IMR-90 (cell line): ENCODE measurements around the gene NKAIN2. TPM values are rescaled to one million over a fixed set of nuclear protein-coding genes. Genes with fewer than 3 reads are reported as not detected.

ENCODE experiments used
- ATAC-seq: fragments of 200-7000 bp; cut with Tn5 transposase; 2 replicates; pipeline ENCODE4 v1.9.1; 2020; ENCODE audit warnings: low read depth, mild to moderate bottlenecking, moderate library complexity
- BruUV-seq: library from RNA; stranded (reverse); fragments of 400-500 nt; replicated peaks from 2 replicates; lab custom pipeline; 2021; lab: Mats Ljungman, UMichigan
- CTCF ChIA-PET: fragments of 300-600 bp; formaldehyde crosslinking; extraction: SDS; loops from one replicate; lab custom pipeline; 2021; ENCODE audit warnings: antibody characterized with exemption; lab: Yijun Ruan, JAX
- POLR2A ChIA-PET: fragments of 300-600 bp; sonication (Branson Sonifier 250); formaldehyde crosslinking; loops from one replicate; lab custom pipeline; 2022; ENCODE audit warnings: antibody characterized with exemption; ENCODE audit not compliant: unreplicated experiment; lab: Charles Lee
- DNase-seq: peaks from one replicate; pipeline ENCODE4 v3.0.0; 2013
- H2AFZ ChIP-seq: replicated peaks from 2 replicates; pipeline ENCODE3; 2013; ENCODE audit warnings: low read length, mild to moderate bottlenecking; ENCODE audit not compliant: poor library complexity
- H2AK5ac ChIP-seq: 2 replicates; pipeline ENCODE4 v1.6.1; 2013; ENCODE audit warnings: low read depth, low read length, inconsistent platforms
- H2AK9ac ChIP-seq: replicated peaks from 2 replicates; pipeline ENCODE3; 2013; ENCODE audit warnings: mild to moderate bottlenecking, low read depth, low read length, moderate library complexity; ENCODE audit not compliant: poor library complexity
- H2BK120ac ChIP-seq: 2 replicates; pipeline ENCODE4 v1.6.1; 2013; ENCODE audit warnings: low read depth, low read length, inconsistent platforms
- H2BK15ac ChIP-seq: 3 replicates; pipeline ENCODE4 v1.6.1; 2013; ENCODE audit warnings: low read depth, low read length, inconsistent platforms
- H2BK20ac ChIP-seq: 2 replicates; pipeline ENCODE4 v1.6.1; 2013; ENCODE audit warnings: low read depth, mild to moderate bottlenecking, inconsistent platforms, low read length, moderate library complexity
- H2BK5ac ChIP-seq: 2 replicates; pipeline ENCODE4 v1.6.1; 2013; ENCODE audit warnings: mild to moderate bottlenecking, low read depth, low read length, inconsistent platforms; ENCODE audit not compliant: poor library complexity, severe bottlenecking
- H3K14ac ChIP-seq: replicated peaks from 2 replicates; pipeline ENCODE4 v1.6.1; 2013; ENCODE audit warnings: low read depth, low read length, inconsistent platforms
- H3K18ac ChIP-seq: 2 replicates; pipeline ENCODE4 v1.6.1; 2013; ENCODE audit warnings: low read depth, low read length, control low read depth
- H3K23ac ChIP-seq: 2 replicates; pipeline ENCODE4 v1.6.1; 2013; ENCODE audit warnings: low read depth, low read length, inconsistent platforms
- H3K27ac ChIP-seq: 2 replicates; pipeline ENCODE4 v1.5.1; 2013; ENCODE audit warnings: mild to moderate bottlenecking, control low read depth, low read length; ENCODE audit not compliant: insufficient read depth
- H3K27me3 ChIP-seq: 2 replicates; pipeline ENCODE4 v1.6.1; 2013; ENCODE audit warnings: low read length; ENCODE audit not compliant: control insufficient read depth, insufficient read depth
- H3K36me3 ChIP-seq: 2 replicates; pipeline ENCODE4 v1.6.1; 2013; ENCODE audit warnings: low read length, mixed read lengths; ENCODE audit not compliant: control insufficient read depth, insufficient read depth
- H3K4ac ChIP-seq: 2 replicates; pipeline ENCODE4 v1.6.1; 2013; ENCODE audit warnings: low read depth, low read length, inconsistent platforms
- H3K4me1 ChIP-seq: 2 replicates; pipeline ENCODE4 v1.6.1; 2013; ENCODE audit warnings: low read length, mixed read lengths; ENCODE audit not compliant: control insufficient read depth, insufficient read depth
- H3K4me2 ChIP-seq: 2 replicates; pipeline ENCODE4 v1.6.1; 2013; ENCODE audit warnings: low read depth, mild to moderate bottlenecking, control low read depth, low read length, moderate library complexity
- H3K4me3 ChIP-seq: 2 replicates; pipeline ENCODE4 v1.5.1; 2013; ENCODE audit warnings: low read depth, mild to moderate bottlenecking, control low read depth, low read length, moderate library complexity; ENCODE audit not compliant: insufficient read depth
- H3K56ac ChIP-seq: 2 replicates; pipeline ENCODE4 v1.6.1; 2013; ENCODE audit warnings: low read length, inconsistent platforms; ENCODE audit not compliant: insufficient read depth; ENCODE audit errors: extremely low read depth
- H3K79me1 ChIP-seq, 2 experiments: 2 replicates each; pipeline ENCODE4 v1.6.1; 2013; ENCODE audit warnings: low read length in 2 of 2, inconsistent platforms in 1 of 2, low read depth in 1 of 2
- H3K9ac ChIP-seq: 2 replicates; pipeline ENCODE4 v1.6.1; 2013; ENCODE audit warnings: low read depth, low read length, control low read depth
- H3K9me1 ChIP-seq: 2 replicates; pipeline ENCODE4 v1.6.1; 2013; ENCODE audit warnings: low read length, inconsistent platforms; ENCODE audit not compliant: insufficient read depth
- H3K9me3 ChIP-seq: 2 replicates; pipeline ENCODE4 v1.6.1; 2013; ENCODE audit warnings: low read length; ENCODE audit not compliant: control insufficient read depth, insufficient read depth
- H4K20me1 ChIP-seq: 2 replicates; pipeline ENCODE4 v1.6.1; 2013; ENCODE audit warnings: low read length, inconsistent platforms; ENCODE audit not compliant: insufficient read depth
- H4K5ac ChIP-seq: 2 replicates; pipeline ENCODE4 v1.6.1; 2013; ENCODE audit warnings: mild to moderate bottlenecking, low read depth, low read length, control low read depth
- H4K8ac ChIP-seq, 2 experiments: 2 replicates each; pipeline ENCODE4 v1.6.1; 2013; ENCODE audit warnings: low read depth in 2 of 2, low read length in 2 of 2, control low read depth in 1 of 2, inconsistent platforms in 1 of 2
- H4K91ac ChIP-seq: 2 replicates; pipeline ENCODE4 v1.6.1; 2013; ENCODE audit warnings: low read depth, low read length, inconsistent platforms; ENCODE audit not compliant: insufficient read depth
- CHD1 ChIP-seq: IDR thresholded peaks from 2 replicates; pipeline ENCODE4 v1.6.1; 2012; ENCODE audit warnings: low read depth, low read length, improper control_type of control experiment
- MAFK ChIP-seq: IDR thresholded peaks from 2 replicates; pipeline ENCODE4 v1.6.1; 2012; ENCODE audit warnings: low read depth, low read length, improper control_type of control experiment
- MAZ ChIP-seq: IDR thresholded peaks from 2 replicates; pipeline ENCODE4 v1.6.1; 2012; ENCODE audit warnings: low read depth, mild to moderate bottlenecking, low read length, improper control_type of control experiment, moderate library complexity, borderline replicate concordance
- MXI1 ChIP-seq: IDR thresholded peaks from 2 replicates; pipeline ENCODE4 v1.6.1; 2012; ENCODE audit warnings: low read depth, mild to moderate bottlenecking, low read length, moderate library complexity, borderline replicate concordance
- NFE2L2 ChIP-seq: fragments of 150-350 bp; IDR thresholded peaks from 2 replicates; pipeline ENCODE4 v1.6.1; 2016; ENCODE audit warnings: low read depth, mild to moderate bottlenecking, low read length
- POLR2A ChIP-seq: IDR thresholded peaks from 2 replicates; pipeline ENCODE4 v1.6.1; 2012; ENCODE audit warnings: mild to moderate bottlenecking, low read depth, low read length
- RCOR1 ChIP-seq: IDR thresholded peaks from 2 replicates; pipeline ENCODE4 v1.6.1; 2012; ENCODE audit warnings: mild to moderate bottlenecking, low read length, improper control_type of control experiment; ENCODE audit not compliant: insufficient replicate concordance
- RFX5 ChIP-seq: IDR thresholded peaks from 2 replicates; pipeline ENCODE4 v1.8.0; 2012; ENCODE audit warnings: low read depth, mild to moderate bottlenecking, low read length, moderate library complexity
- SMC3 ChIP-seq: fragments of 150-350 bp; IDR thresholded peaks from 2 replicates; pipeline ENCODE4 v1.6.1; 2016; ENCODE audit warnings: low read depth, mild to moderate bottlenecking, antibody characterized with exemption, low read length, moderate library complexity
- WGBS, 2 experiments: methylation state at CpG; one replicate each; pipeline versions ENCODE4 v1.1.5 to v1.1.7; 2013; ENCODE audit warnings: missing lambda C conversion rate in 2 of 2; ENCODE audit not compliant: insufficient read length in 1 of 2; ENCODE audit errors: extremely low coverage in 2 of 2; 5-methylcytosine and 5-hydroxymethylcytosine counted together
- dilution Hi-C: fragments of 300-500 bp; cut with HindIII; formaldehyde crosslinking; loops from one replicate; pipeline ENCODE4 v1.14.3; 2018; ENCODE audit warnings: low sequenced_read_pairs; ENCODE audit not compliant: unreplicated experiment
- in situ Hi-C: fragments of 300-500 bp; cut with MboI; formaldehyde crosslinking; loops from 3 replicates; pipeline ENCODE4 v1.14.3; 2019; ENCODE audit warnings: low sequenced_read_pairs, inconsistent platforms, mixed read lengths
- intact Hi-C: fragments of 100-400 bp; cut with micrococcal nuclease; formaldehyde crosslinking; loops from 2 replicates; pipeline ENCODE4 v1.10.0; 2022
- polyA plus RNA-seq, 3 experiments: library from polyadenylated mRNA; depleted of rRNA; stranded (reverse); fragments of >200 nt; gene quantifications; 2 replicates each; pipeline ENCODE4 v1.2.3, GENCODE V29; 2012; ENCODE audit warnings: low replicate concordance in 1 of 3
- total RNA-seq: library from RNA; depleted of rRNA; stranded (reverse); fragments of >200 nt; gene quantifications from 2 replicates; pipeline ENCODE4 v1.2.3, GENCODE V29; 2012

The NKAIN2 gene
- total and polyA plus RNA-seq, 2 of the 4 experiments (the other 2 are of a cell fraction): not detected

DNA sequence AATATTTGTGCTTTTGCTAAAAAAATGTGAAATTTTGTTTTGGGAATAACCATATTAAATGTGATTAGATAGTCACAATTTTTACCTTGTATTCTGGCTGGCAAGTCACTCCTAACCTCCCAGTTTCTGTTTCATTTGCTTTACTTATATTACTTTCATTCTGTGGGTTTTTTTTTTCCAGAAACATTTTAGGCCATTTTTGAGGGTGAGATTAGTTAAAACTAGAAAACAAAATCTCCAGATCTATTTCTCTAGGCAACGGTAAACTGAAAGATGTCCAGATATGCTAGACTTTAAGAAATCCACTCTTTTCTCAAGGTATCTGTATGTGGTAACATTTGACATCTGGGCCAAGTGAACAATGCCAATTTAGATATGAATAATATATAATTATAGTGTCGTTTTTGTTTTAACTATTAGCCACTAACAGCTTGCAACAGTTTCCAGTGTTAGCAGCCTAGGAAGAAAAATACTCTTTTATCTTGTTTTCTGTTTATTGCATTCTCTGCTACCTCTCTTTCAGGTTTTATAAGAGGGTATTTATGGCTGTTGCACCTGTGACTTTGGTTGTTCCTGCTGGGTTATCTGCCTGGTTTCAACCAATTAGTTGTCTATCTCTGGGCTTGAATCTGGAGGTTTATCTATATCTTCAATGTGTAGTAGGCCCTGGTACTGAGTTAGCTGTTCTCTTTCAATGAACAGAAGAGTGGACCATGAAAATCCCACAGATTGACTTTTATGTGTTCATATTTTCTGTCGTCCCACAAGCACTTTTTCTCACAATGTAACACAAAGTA, 260.9 kb downstream of the NKAIN2 start:
- Histone ChIP-seq H3K14ac (no peak overlapping the region), H2BK20ac (no peak overlapping the region), H3K9me1 (no peaks in the 10 kb centered on the region), H4K20me1 (no peaks in the 10 kb centered on the region), H4K5ac (no peak overlapping the region), H3K27me3 (no peaks in the 10 kb centered on the region), H2BK120ac (no peak overlapping the region), H4K91ac (no peak overlapping the region), H3K4me3 (no peak overlapping the region), H3K9me3 (no peaks in the 10 kb centered on the region), H2AFZ (no peak overlapping the region), H3K4ac (no peak overlapping the region), H3K9ac (no peak overlapping the region), H2BK5ac (no peak overlapping the region), H3K18ac (no peak overlapping the region), H3K23ac (no peak overlapping the region), H2BK15ac (no peak overlapping the region), H3K4me2 (no peak overlapping the region), H4K8ac (no peak overlapping the region), H2AK5ac (no peak overlapping the region), H3K56ac (no peak overlapping the region), H3K4me1 (no peaks in the 10 kb centered on the region), H2AK9ac (no peak overlapping the region), H3K79me1 (no peaks in the 10 kb centered on the region), H3K36me3 (no peaks in the 10 kb centered on the region), H3K27ac (no peak overlapping the region)
- ChIA-PET POLR2A (no interaction called here), CTCF (no interaction called here)
- BruUV-seq: no TSS peak
- intact Hi-C loops (no loop called here), dilution Hi-C loops (no loop called here), in situ Hi-C loops (no loop called here)
- 38% methylated on average over 1 of the region's 3 CpGs; no CpG with 5 or more reads in 1 of the 2 experiments for WGBS, 2 experiments
- DNase-seq (no peak), ATAC-seq (no peak)
- TF ChIP-seq NFE2L2 (no peak), SMC3 (no peak), MAZ (no peak), RFX5 (no peak), CHD1 (no peak), MXI1 (no peak), POLR2A (no peak), RCOR1 (no peak), MAFK (no peak)
